Measurements from ENCODE around the gene ARL15. TPM values are rescaled to one million over a fixed set of nuclear protein-coding genes. Genes with fewer than 3 reads are reported as not detected.
A peak's percentile ranks its signal among the peaks of the same experiment; 100 is the strongest.

The ARL15 gene
- total RNA-seq, 1 experiment from 2014 or later, result 13.0 TPM

DNA sequence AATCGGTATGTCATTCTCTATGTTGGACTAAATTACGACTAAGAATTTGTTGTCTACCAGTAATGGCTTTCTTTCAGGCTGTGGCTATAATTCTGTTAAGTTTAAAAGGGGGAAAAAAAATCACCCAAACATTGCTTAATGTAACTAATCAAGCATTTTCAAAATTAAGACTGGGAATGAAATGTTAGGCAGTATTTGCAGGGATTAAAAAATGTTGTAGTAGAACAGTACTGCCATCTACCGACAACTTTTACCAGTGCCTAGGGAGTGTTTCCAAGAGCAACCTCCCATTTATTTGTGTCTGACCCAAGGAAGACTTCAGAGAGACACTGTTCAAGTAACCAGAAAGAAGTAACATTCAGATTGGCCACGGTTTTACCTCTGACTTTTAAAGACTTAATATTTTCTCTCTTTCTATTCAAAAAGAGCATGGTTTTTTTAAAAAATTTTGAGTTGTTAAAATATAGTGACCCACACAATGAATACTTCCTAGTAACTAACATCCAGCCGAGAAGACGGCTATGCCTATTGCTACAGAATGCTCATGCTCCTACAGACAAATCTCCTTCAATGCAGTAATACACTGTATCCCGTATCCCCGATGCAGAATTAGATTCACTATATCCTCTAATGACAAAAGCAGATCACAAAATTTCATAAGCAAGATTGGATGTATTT, 92.4 kb downstream of the ARL15 start:
- Histone ChIP-seq H2BK120ac (ENCODE audit: low read depth, low read length, poor library complexity, severe bottlenecking) (no peak overlapping the region), H3K9me3 (ENCODE audit: control insufficient read depth, low read depth, low read length) (no peaks in the 10 kb centered on the region), H3K18ac (ENCODE audit: insufficient read length, low read depth, low read length) (no peak overlapping the region), H3K23me2 (ENCODE audit: insufficient read length, low read depth, low read length, poor library complexity, severe bottlenecking) (no peaks in the 10 kb centered on the region), H3K4me2 (ENCODE audit: insufficient read depth, insufficient read length, low read length) (no peak overlapping the region), H4K20me1 (ENCODE audit: control insufficient read depth, insufficient read depth, insufficient read length) (no peaks in the 10 kb centered on the region), H2BK12ac (ENCODE audit: insufficient read length, low read depth, low read length) (no peak overlapping the region), H3K4ac (ENCODE audit: low read depth, low read length) (no peak overlapping the region), H3T11ph (ENCODE audit: low read length) (no peak overlapping the region), H2AFZ (ENCODE audit: low read length) (no peak overlapping the region), H4K8ac (replicated peaks; ENCODE audit: insufficient read length, low read depth, low read length) (no peak overlapping the region), H3K79me1 (ENCODE audit: insufficient read depth, low read depth, low read length, poor library complexity, severe bottlenecking) (peaks cover 3% of the 10 kb centered on the region), H3K14ac (ENCODE audit: insufficient read depth, low read length) (no peak overlapping the region), H3K79me2 (ENCODE audit: insufficient read depth, low read length) (no peaks in the 10 kb centered on the region), H3K27me3 (ENCODE audit: insufficient read depth, low read length) (no peaks in the 10 kb centered on the region), H2AK5ac (ENCODE audit: insufficient read length, low read length) (no peak overlapping the region), H2BK20ac (ENCODE audit: low read depth, low read length, poor library complexity, severe bottlenecking) (no peak overlapping the region), H4K91ac (ENCODE audit: insufficient read length, low read depth, low read length) (no peak overlapping the region), H4K5ac (ENCODE audit: insufficient read length, low read depth, low read length) (no peak overlapping the region), H2BK5ac (ENCODE audit: insufficient read length, low read length) (no peak overlapping the region), H2BK15ac (ENCODE audit: low read depth, low read length) (no peak overlapping the region), H3K9ac (ENCODE audit: extremely low read depth, insufficient read length, low read length) (no peak overlapping the region), H3K23ac (ENCODE audit: insufficient read length, low read depth, low read length) (no peak overlapping the region), H3K4me1 (ENCODE audit: insufficient read depth, low read length) (peaks cover 19% of the 10 kb centered on the region), H3K56ac (ENCODE audit: insufficient read length, low read depth, low read length) (no peak overlapping the region), H3K27ac (ENCODE audit: insufficient read length, low read depth, low read length) (no peak overlapping the region)
- no CpG with 5 or more reads among the region's 8 CpGs for WGBS (ENCODE audit: extremely low coverage, insufficient read length, low lambda C conversion rate)
- 0 out of 7 replicates have a peak overlapping the region, but pooled peaks of 2 of the 3 experiments have one; percentile 30 to 50 for H3K27ac Mint-ChIP-seq
- H3K4me1 Mint-ChIP-seq, result peaks cover 48 to 57% of the 10 kb centered on the region in 2 experiments
- TF ChIP-seq, protein P1, sequence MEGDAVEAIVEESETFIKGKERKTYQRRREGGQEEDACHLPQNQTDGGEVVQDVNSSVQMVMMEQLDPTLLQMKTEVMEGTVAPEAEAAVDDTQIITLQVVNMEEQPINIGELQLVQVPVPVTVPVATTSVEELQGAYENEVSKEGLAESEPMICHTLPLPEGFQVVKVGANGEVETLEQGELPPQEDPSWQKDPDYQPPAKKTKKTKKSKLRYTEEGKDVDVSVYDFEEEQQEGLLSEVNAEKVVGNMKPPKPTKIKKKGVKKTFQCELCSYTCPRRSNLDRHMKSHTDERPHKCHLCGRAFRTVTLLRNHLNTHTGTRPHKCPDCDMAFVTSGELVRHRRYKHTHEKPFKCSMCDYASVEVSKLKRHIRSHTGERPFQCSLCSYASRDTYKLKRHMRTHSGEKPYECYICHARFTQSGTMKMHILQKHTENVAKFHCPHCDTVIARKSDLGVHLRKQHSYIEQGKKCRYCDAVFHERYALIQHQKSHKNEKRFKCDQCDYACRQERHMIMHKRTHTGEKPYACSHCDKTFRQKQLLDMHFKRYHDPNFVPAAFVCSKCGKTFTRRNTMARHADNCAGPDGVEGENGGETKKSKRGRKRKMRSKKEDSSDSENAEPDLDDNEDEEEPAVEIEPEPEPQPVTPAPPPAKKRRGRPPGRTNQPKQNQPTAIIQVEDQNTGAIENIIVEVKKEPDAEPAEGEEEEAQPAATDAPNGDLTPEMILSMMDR (conservative IDR thresholded peaks at IDR 0.05), result peak; percentile 90
- H3K36me3 Mint-ChIP-seq (ENCODE audit: insufficient read depth in 1 of 3, low read depth in 3 of 3), result no peaks in the 10 kb centered on the region
- no peaks in the 10 kb centered on the region for H3K27me3 Mint-ChIP-seq (ENCODE audit: low read depth)
- DNase-seq, result no peak
- no peaks in the 10 kb centered on the region for H3K9me3 Mint-ChIP-seq
- H3K4me3 Mint-ChIP-seq, result no peak overlapping the region
